Adrenal gland (tissue), 5 donors: ENCODE data around the gene CACNB4.

Source experiments
- POLR2A ChIP-seq, 2 donors: fragments of 450-650 bp; IDR thresholded peaks; one replicate each; pipeline ENCODE4 v1.6.1; 2017; ENCODE audit warnings: antibody characterized with exemption in 2 of 2, mild to moderate bottlenecking in 2 of 2, moderate library complexity in 1 of 2
- TF ChIP-seq, protein P1 (sequence below), 6 experiments: fragments of 450-650 bp in 4 of 6; fragments of 200-600 bp in 2 of 6; sonication (generic) in 1 of 6; IDR thresholded peaks; 1 replicate in 5 of 6; 2 replicates in 1 of 6; pipeline versions ENCODE4 v1.5.1 to v1.8.0; 2016 to 2021; ENCODE audit warnings: antibody characterized with exemption in 6 of 6, mild to moderate bottlenecking in 2 of 6, moderate library complexity in 1 of 6
- donor health status: DM: no; HTN: no; CAD: no.

DNA sequence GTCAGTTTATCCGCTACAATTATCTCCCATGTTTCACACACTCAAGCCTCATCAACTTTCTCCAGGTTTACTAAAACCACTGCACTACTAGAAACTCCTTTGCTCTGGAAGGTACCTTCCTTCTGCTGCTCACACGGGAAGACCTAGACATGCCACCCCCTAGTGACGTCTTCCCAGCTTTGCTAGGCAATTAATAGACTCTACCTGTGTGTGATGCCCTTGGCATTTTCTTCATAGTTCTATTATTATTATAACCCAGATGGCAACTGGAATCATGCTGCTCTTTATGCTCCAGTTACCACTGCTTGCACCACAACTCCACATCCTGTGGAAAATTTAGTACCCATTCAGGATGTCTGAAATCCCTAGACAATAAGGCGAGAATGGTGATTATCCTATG, 42.4 kb downstream of the CACNB4 start:
- TF ChIP-seq, protein P1, sequence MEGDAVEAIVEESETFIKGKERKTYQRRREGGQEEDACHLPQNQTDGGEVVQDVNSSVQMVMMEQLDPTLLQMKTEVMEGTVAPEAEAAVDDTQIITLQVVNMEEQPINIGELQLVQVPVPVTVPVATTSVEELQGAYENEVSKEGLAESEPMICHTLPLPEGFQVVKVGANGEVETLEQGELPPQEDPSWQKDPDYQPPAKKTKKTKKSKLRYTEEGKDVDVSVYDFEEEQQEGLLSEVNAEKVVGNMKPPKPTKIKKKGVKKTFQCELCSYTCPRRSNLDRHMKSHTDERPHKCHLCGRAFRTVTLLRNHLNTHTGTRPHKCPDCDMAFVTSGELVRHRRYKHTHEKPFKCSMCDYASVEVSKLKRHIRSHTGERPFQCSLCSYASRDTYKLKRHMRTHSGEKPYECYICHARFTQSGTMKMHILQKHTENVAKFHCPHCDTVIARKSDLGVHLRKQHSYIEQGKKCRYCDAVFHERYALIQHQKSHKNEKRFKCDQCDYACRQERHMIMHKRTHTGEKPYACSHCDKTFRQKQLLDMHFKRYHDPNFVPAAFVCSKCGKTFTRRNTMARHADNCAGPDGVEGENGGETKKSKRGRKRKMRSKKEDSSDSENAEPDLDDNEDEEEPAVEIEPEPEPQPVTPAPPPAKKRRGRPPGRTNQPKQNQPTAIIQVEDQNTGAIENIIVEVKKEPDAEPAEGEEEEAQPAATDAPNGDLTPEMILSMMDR (IDR thresholded peaks at IDR 0.05), result no peak
- TF ChIP-seq POLR2A (IDR thresholded peaks at IDR 0.05), result no peak
